Measurements from ENCODE around the gene FSTL5.

Gene FSTL5

GRCh38 chr4:161522031-161522430 lies 641.8 kb downstream of the FSTL5 start:
- no peak overlapping the region for H3K4me3 ChIP-seq (ENCODE audit: low read depth, low read length)
- TF ChIP-seq CTCF (IDR thresholded peaks at IDR 0.05; ENCODE audit: low read depth, low read length, missing control alignments): no peak
- no peak for DNase-seq (ENCODE audit: low read depth)
- in situ Hi-C loops (cut with HindIII; ENCODE audit: low sequenced_read_pairs): no loop called here

- no peak for TF ChIP-seq CTCF (IDR thresholded peaks at IDR 0.05; ENCODE audit: low read depth, low read length, missing control alignments)
- no peak overlapping the region for H3K4me3 ChIP-seq (ENCODE audit: low read depth, low read length)
- in situ Hi-C loops (cut with HindIII; ENCODE audit: low sequenced_read_pairs): no loop called here
- no peak for DNase-seq (ENCODE audit: low read depth)
These were observed 644.2 kb downstream of the FSTL5 start for GRCh38 chr4:161519611-161520010.

- no peak for DNase-seq (ENCODE audit: low read depth)
- no peak for TF ChIP-seq CTCF (IDR thresholded peaks at IDR 0.05; ENCODE audit: low read depth, low read length, missing control alignments)
- no peak overlapping the region for H3K4me3 ChIP-seq (ENCODE audit: low read depth, low read length)
- in situ Hi-C loops (cut with HindIII; ENCODE audit: low sequenced_read_pairs): no loop called here
These were observed 645.9 kb downstream of the FSTL5 start for GRCh38 chr4:161517941-161518340.

GRCh38 chr4:161505141-161505540 lies 658.7 kb downstream of the FSTL5 start:
- no peak overlapping the region for H3K4me3 ChIP-seq (ENCODE audit: low read depth, low read length)
- in situ Hi-C loops (cut with HindIII; ENCODE audit: low sequenced_read_pairs): no loop called here
- no peak for TF ChIP-seq CTCF (IDR thresholded peaks at IDR 0.05; ENCODE audit: low read depth, low read length, missing control alignments)
- DNase-seq (ENCODE audit: low read depth): no peak

GRCh38 chr4:161498155-161498554 lies 665.6 kb downstream of the FSTL5 start:
- in situ Hi-C loops (cut with HindIII; ENCODE audit: low sequenced_read_pairs): no loop called here
- no peak overlapping the region for H3K4me3 ChIP-seq (ENCODE audit: low read depth, low read length)
- TF ChIP-seq CTCF (IDR thresholded peaks at IDR 0.05; ENCODE audit: low read depth, low read length, missing control alignments): no peak
- DNase-seq (ENCODE audit: low read depth): no peak

- H3K4me3 ChIP-seq (ENCODE audit: low read depth, low read length): no peak overlapping the region
- no peak for TF ChIP-seq CTCF (IDR thresholded peaks at IDR 0.05; ENCODE audit: low read depth, low read length, missing control alignments)
- in situ Hi-C loops (cut with HindIII; ENCODE audit: low sequenced_read_pairs): no loop called here
- DNase-seq (ENCODE audit: low read depth): no peak
These were observed 677.3 kb downstream of the FSTL5 start for GRCh38 chr4:161486461-161486860.

GRCh38 chr4:161466316-161466715 lies 697.5 kb downstream of the FSTL5 start:
- no peak for TF ChIP-seq CTCF (IDR thresholded peaks at IDR 0.05; ENCODE audit: low read depth, low read length, missing control alignments)
- DNase-seq (ENCODE audit: low read depth): no peak
- in situ Hi-C loops (cut with HindIII; ENCODE audit: low sequenced_read_pairs): no loop called here
- H3K4me3 ChIP-seq (ENCODE audit: low read depth, low read length): no peak overlapping the region
